BLaER1 treated with 17β-estradiol and CSF1 and Interleukin-3, amounts not matched to agents 10 nM and 100 nM (cell line): ENCODE measurements around the gene EHD1.

Source experiments
- H3K27ac ChIP-seq, 11 experiments: shearing (Covaris generic); formaldehyde crosslinking; 2 replicates each; pipeline ENCODE4 v1.8.1; 2022
- H3K27me3 ChIP-seq, 11 experiments: shearing (Covaris generic); formaldehyde crosslinking; 2 replicates each; pipeline ENCODE4 v1.8.1; 2022
- H3K36me3 ChIP-seq, 11 experiments: shearing (Covaris generic); formaldehyde crosslinking; 2 replicates each; pipeline ENCODE4 v1.8.1; 2022
- H3K4me1 ChIP-seq, 10 experiments: shearing (Covaris generic); formaldehyde crosslinking; 2 replicates each; pipeline ENCODE4 v1.8.1; 2022
- H3K4me2 ChIP-seq, 11 experiments: shearing (Covaris generic); formaldehyde crosslinking; 2 replicates each; pipeline ENCODE4 v1.8.1; 2022
- H3K4me3 ChIP-seq, 10 experiments: shearing (Covaris generic); formaldehyde crosslinking; 2 replicates each; pipeline ENCODE4 v1.8.1; 2022
- H3K9ac ChIP-seq, 11 experiments: shearing (Covaris generic); formaldehyde crosslinking; 2 replicates each; pipeline ENCODE4 v1.8.1; 2022
- H3K9me3 ChIP-seq, 11 experiments: shearing (Covaris generic); formaldehyde crosslinking; replicated peaks in 1 of 11; 2 replicates each; pipeline ENCODE4 v1.8.1; 2022
- H4K20me1 ChIP-seq, 11 experiments: shearing (Covaris generic); formaldehyde crosslinking; 2 replicates each; pipeline ENCODE4 v1.8.1; 2022
- Cebpa-rat ChIP-seq, 11 experiments: shearing (Covaris generic); IDR thresholded peaks; 2 replicates each; pipeline ENCODE4 v1.8.1; 2022

The EHD1 gene

DNA sequence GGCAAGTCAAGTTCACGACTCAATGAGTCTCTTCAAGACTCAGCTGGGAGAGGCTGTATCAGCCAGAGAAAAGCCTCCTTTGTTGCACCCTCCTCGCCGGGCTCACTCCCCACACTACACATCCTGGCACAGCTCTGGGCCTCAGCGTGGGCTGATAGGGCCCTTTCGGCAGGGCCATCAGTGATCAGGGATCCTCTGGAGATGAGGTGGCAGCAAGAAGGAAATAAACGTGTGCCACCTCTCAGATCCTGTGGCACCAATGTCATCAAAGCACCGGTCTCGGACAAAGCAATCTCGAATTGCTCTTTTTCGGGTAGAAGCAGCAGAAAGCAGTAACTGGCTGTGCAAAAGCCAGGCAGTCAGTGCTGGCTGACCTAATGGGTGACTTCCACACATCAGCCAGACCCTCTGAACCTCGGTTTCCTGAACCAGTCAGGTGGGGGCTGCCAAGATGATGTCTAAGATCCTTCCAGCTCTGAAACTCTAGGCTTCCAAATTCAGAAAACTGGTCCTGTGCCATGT, 2.1 kb downstream of the EHD1 start:
- H3K4me2 ChIP-seq = peak overlapping the region; percentile 96 to 100 (median 98)
- no peaks in the 10 kb centered on the region for H3K27me3 ChIP-seq
- H3K9me3 ChIP-seq = no peaks in the 10 kb centered on the region
- H3K27ac ChIP-seq = peak overlapping the region in 9 of 11 experiments; percentile 68 to 98 (median 78); a peak in 17 of 22 replicates
- H4K20me1 ChIP-seq = peaks cover 63 to 70% (median 66%) of the 10 kb centered on the region in 11 experiments
- peaks cover 78 to 87% (median 84%) of the 10 kb centered on the region in 10 experiments for H3K4me1 ChIP-seq
- peak overlapping the region; percentile 74 to 98 (median 90) for H3K4me3 ChIP-seq
- H3K9ac ChIP-seq = peak overlapping the region; percentile 83 to 92 (median 86)
- no peak; a peak in 1 of 22 replicates for TF ChIP-seq Cebpa-rat (IDR thresholded peaks at IDR 0.05)
- H3K36me3 ChIP-seq = peaks cover 24 to 48% (median 28%) of the 10 kb centered on the region in 11 experiments

DNA sequence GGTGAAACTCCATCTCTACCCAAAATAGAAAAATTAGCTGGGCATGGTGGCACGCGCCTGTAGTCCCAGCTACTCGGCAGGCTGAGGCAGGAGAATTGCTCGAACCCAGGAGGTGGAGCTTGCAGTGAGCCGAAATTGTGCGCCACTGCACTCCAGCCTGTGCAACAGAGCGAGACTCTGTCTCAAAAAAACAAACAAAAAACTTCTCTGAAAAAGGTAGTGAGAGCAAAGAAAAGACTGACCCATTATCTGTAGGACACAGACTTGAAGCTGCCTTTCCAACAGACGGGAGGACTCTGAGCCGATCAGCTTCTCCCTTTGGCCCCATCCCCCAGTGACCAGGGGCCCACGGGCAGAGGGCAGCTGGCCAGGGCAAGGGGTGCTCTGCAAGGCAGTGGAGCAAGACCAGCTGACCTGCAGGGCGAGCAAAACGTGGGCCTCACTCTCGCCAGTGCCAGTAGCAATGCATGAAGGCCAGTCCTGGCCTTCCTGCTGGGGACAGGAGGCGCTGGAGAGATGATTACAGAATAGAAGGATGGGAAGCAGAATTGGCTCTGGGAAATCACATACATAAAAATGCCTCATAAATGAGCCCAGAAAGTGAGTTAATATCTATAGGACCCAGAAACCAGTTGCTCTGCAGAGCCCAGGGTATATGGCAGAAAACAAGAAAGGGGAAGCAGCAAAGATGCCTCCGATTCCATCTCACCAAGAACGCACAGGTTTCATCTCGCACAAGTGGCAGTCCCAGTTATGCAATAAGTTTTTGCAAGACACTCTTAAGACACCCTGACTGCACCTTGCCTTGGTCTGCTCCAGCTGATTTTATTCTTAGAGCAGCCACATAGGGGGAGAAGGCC, 2.8 kb downstream of the EHD1 start:
- peak overlapping the region in 9 of 11 experiments; percentile 10 to 98 (median 78); a peak in 16 of 22 replicates for H3K27ac ChIP-seq
- peaks cover 27 to 55% (median 34%) of the 10 kb centered on the region in 11 experiments for H3K36me3 ChIP-seq
- peak in 6 of 11 experiments; percentile 10 to 81 (median 41); a peak in 8 of 22 replicates for TF ChIP-seq Cebpa-rat (IDR thresholded peaks at IDR 0.05)
- H3K9me3 ChIP-seq = no peaks in the 10 kb centered on the region
- peak overlapping the region; percentile 96 to 100 (median 98) for H3K4me2 ChIP-seq
- peaks cover 70 to 77% (median 73%) of the 10 kb centered on the region in 11 experiments for H4K20me1 ChIP-seq
- H3K4me1 ChIP-seq = peaks cover 78 to 87% (median 84%) of the 10 kb centered on the region in 10 experiments
- peak overlapping the region; percentile 74 to 98 (median 90) for H3K4me3 ChIP-seq
- H3K27me3 ChIP-seq = no peaks in the 10 kb centered on the region
- peak overlapping the region; percentile 83 to 92 (median 86); a peak in 21 of 22 replicates for H3K9ac ChIP-seq

DNA sequence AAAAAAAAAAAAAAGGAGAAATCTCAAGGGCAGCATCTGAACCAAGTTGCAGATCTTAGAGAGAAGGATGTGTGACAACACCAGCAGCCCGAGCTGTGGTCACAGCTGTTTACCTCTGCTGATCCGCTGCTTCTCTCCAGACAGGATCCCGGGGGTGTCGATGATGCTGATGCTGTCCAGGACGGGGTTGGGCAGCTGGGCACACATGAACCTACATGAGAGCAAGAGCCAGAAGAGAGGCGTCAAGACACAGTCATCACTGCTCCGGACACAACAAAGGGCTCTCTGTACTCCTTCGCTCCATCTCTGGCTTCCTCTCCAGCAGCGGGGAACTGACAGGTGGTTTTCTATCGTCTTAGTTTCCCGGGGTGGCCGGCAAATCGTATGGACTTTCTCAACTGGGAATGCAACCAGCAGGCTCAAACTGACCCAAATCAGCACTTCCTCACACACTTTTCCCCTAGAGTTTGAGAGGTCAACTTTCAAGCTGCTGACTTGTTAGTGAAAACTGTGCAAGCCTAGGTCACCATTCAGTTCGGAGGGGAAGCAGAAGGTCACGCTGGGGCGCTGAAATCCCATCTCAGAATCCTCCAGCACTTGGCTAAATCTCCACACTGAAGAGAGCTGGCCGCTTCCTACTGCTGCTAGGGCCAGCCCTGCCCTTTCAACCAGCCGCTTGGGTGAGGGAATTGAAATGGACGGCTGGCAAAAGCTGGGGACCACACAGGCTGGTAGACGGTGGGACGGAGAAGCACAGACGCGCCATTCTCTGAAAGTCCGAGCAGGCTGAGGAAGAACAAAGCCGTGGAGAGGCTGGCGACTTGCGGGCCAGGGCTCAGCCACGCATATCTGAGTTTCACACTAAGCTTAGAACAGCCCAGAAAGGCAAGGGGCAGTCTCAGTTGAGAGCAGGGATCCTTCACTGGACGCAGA, 3.8 kb downstream of the EHD1 start:
- peak overlapping the region in 9 of 11 experiments; percentile 3 to 98 (median 66); a peak in 15 of 22 replicates for H3K27ac ChIP-seq
- 0 out of 22 replicates have a peak, but pooled peaks of 1 of the 11 experiments have one; percentile 12 for TF ChIP-seq Cebpa-rat (IDR thresholded peaks at IDR 0.05)
- peaks cover 27 to 61% (median 37%) of the 10 kb centered on the region in 11 experiments for H3K36me3 ChIP-seq
- no peaks in the 10 kb centered on the region for H3K27me3 ChIP-seq
- H4K20me1 ChIP-seq = peaks cover 80 to 88% (median 83%) of the 10 kb centered on the region in 11 experiments
- no peaks in the 10 kb centered on the region for H3K9me3 ChIP-seq
- H3K4me2 ChIP-seq = peak overlapping the region; percentile 96 to 100 (median 98)
- peak overlapping the region; percentile 3 to 92 (median 86); a peak in 19 of 22 replicates for H3K9ac ChIP-seq
- peaks cover 78 to 87% (median 84%) of the 10 kb centered on the region in 10 experiments for H3K4me1 ChIP-seq
- H3K4me3 ChIP-seq = peak overlapping the region; percentile 27 to 98 (median 90); a peak in 18 of 20 replicates

DNA sequence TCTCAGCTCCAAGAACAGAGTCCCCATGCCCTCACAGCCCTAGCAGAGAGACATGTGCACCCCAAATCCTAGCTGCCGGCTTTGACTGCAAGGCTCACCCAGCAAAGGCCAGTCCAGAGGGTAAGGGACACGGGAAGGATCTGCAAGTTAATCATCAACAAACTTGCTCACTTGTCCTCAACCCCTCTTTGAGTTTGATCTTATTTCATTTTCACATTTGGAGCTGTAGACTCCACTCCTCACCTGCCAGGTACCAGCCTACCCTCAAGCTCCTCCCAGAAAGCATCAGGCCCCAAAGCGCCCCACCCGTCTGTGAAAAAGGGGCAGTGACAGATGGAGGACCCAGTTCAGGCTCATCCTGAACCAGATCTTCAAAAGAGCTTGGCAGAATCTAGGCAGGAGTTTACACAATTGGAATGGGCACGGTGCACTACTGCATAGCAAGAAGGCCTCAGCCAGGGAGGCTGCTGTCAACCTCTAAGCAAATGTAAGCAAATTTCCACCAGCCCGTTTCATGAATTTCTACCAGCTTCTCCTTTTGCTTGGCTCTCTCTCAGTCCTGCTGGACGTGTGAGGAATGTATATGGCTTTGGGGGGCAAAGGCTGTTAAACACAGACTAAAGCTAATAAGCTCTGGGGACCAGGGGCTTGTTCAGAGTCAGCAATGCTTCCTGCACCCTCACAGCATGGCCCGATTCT, 5.5 kb downstream of the EHD1 start:
- Histone ChIP-seq H3K27me3 (no peaks in the 10 kb centered on the region), H3K4me2 (peak overlapping the region; percentile 93 to 100 (median 98)), H3K4me3 (peak overlapping the region in 3 of 10 experiments; percentile 8 to 22 (median 10); a peak in 3 of 20 replicates), H3K4me1 (peaks cover 91 to 95% (median 94%) of the 10 kb centered on the region in 10 experiments), H3K36me3 (peaks cover 37 to 77% (median 52%) of the 10 kb centered on the region in 11 experiments), H3K27ac (peak overlapping the region in 4 of 11 experiments; percentile 32 to 98 (median 64); a peak in 6 of 22 replicates), H3K9me3 (no peaks in the 10 kb centered on the region), H4K20me1 (peaks cover 92 to 100% (median 97%) of the 10 kb centered on the region in 11 experiments), H3K9ac (peak overlapping the region in 10 of 11 experiments; percentile 5 to 74 (median 34); a peak in 14 of 22 replicates)
- TF ChIP-seq Cebpa-rat (IDR thresholded peaks at IDR 0.05) = no peak

DNA sequence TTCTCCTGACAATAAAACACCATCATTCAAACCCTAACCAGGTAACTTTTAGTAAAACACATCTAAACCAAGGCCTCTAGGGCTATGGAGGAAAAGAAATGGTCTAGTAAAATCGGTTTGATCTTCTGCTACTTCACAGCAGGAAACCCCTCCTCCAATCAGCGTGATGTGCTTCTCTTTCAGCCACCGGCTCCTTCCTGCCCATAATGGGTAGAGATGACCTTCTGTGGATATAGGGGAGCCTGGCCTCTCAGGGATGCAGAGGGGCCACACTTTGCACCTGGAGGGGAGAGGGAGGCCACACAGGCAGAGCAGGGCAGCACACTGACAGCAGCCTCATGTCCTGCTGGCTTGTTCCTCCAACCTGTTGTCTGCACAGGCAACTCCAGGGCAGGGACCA, 6.9 kb downstream of the EHD1 start:
- Histone ChIP-seq H3K9ac (peak overlapping the region; percentile 60 to 77 (median 67); a peak in 20 of 22 replicates), H3K27ac (peak overlapping the region in 10 of 11 experiments; percentile 65 to 98 (median 72); a peak in 18 of 22 replicates), H3K4me2 (peak overlapping the region; percentile 93 to 100 (median 98)), H3K4me1 (peaks cover 100% of the 10 kb centered on the region in 10 experiments), H4K20me1 (peaks cover 77 to 100% (median 88%) of the 10 kb centered on the region in 11 experiments), H3K9me3 (0 out of 22 replicates have a peak, but pooled peaks cover 0 to under 1% (median 0%) of the 10 kb centered on the region in 11 experiments), H3K36me3 (peaks cover 41 to 88% (median 64%) of the 10 kb centered on the region in 11 experiments), H3K4me3 (peak overlapping the region; percentile 16 to 60 (median 46); a peak in 19 of 20 replicates), H3K27me3 (no peaks in the 10 kb centered on the region)
- no peak for TF ChIP-seq Cebpa-rat (IDR thresholded peaks at IDR 0.05)

DNA sequence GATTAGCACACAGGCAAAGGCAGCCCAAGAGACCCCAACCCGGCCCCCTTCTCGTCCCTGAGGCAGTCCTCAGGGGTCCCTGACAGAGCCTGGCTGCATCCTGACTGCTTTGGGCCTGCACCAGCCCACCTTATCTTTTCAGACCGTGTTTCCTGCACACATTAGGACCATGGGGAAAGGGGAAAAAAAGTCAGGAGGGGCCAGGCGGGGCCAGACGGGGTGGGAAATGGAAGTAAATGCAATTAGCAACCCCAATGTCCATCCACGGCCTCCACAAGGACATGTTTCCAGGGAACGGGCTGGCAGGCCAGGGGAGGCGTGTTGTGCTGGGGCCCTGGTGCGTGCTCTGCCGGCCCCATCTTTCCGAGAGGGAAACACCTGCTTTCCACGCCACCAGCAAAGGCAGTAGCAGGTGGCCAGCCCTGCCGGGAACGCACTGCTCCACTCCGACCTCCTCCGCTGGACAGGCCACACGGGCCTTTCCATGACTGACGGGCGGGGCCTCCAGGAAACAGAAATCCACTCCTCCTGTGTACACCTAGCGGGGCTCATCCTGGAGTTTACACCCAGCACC, 7.4 kb downstream of the EHD1 start:
- peak overlapping the region; percentile 51 to 98 (median 71); a peak in 21 of 22 replicates for H3K27ac ChIP-seq
- peaks cover 0 to 5% (median 0%) of the 10 kb centered on the region in 11 experiments; a peak in 1 of 22 replicates for H3K9me3 ChIP-seq
- H3K27me3 ChIP-seq = no peaks in the 10 kb centered on the region
- H3K36me3 ChIP-seq = peaks cover 41 to 90% (median 69%) of the 10 kb centered on the region in 11 experiments
- H3K4me3 ChIP-seq = peak overlapping the region; percentile 16 to 60 (median 46)
- H3K4me2 ChIP-seq = peak overlapping the region; percentile 93 to 100 (median 98)
- H4K20me1 ChIP-seq = peaks cover 72 to 100% (median 87%) of the 10 kb centered on the region in 11 experiments
- peak overlapping the region; percentile 60 to 77 (median 67) for H3K9ac ChIP-seq
- TF ChIP-seq Cebpa-rat (IDR thresholded peaks at IDR 0.05) = no peak
- H3K4me1 ChIP-seq = peaks cover 100% of the 10 kb centered on the region in 10 experiments
